ENCODE results near the gene DYSF.

GRCh38 chr2:71589763-71590162 is 136.4 kb downstream of the DYSF start:
- TF ChIP-seq, protein P1, sequence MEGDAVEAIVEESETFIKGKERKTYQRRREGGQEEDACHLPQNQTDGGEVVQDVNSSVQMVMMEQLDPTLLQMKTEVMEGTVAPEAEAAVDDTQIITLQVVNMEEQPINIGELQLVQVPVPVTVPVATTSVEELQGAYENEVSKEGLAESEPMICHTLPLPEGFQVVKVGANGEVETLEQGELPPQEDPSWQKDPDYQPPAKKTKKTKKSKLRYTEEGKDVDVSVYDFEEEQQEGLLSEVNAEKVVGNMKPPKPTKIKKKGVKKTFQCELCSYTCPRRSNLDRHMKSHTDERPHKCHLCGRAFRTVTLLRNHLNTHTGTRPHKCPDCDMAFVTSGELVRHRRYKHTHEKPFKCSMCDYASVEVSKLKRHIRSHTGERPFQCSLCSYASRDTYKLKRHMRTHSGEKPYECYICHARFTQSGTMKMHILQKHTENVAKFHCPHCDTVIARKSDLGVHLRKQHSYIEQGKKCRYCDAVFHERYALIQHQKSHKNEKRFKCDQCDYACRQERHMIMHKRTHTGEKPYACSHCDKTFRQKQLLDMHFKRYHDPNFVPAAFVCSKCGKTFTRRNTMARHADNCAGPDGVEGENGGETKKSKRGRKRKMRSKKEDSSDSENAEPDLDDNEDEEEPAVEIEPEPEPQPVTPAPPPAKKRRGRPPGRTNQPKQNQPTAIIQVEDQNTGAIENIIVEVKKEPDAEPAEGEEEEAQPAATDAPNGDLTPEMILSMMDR (conservative IDR thresholded peaks at IDR 0.05) = no peak
- TF ChIP-seq ZFX (IDR thresholded peaks at IDR 0.05) = no peak

All from C4-2B (cell line).